Smooth muscle cell (in vitro differentiated cells): ENCODE results near the gene MYL3. TPM values are rescaled to one million over a fixed set of nuclear protein-coding genes. Genes with fewer than 3 reads are reported as not detected.

Experiments used
- DNase-seq: peaks from one replicate; lab custom pipeline; 2025; ENCODE audit not compliant: unreplicated experiment; lab: John Stamatoyannopoulos, UW
- H2AFZ ChIP-seq: fragments of 200-600 bp; sonication (generic); 2 replicates; pipeline ENCODE4 v1.6.0; 2016; ENCODE audit warnings: antibody characterized with exemption, low read depth, mild to moderate bottlenecking
- H3F3A ChIP-seq: fragments of 200-600 bp; sonication (generic); 2 replicates; pipeline ENCODE4 v1.6.0; 2017; ENCODE audit warnings: antibody characterized with exemption, low read depth
- H3K27ac ChIP-seq: fragments of 200-600 bp; sonication (generic); 2 replicates; pipeline ENCODE4 v1.5.1; 2016; ENCODE audit warnings: low read depth, mild to moderate bottlenecking
- H3K27me3 ChIP-seq: fragments of 200-600 bp; sonication (generic); 2 replicates; pipeline ENCODE4 v1.6.1; 2016; ENCODE audit warnings: low read depth, mild to moderate bottlenecking
- H3K36me3 ChIP-seq: fragments of 200-600 bp; sonication (generic); 2 replicates; pipeline ENCODE4 v1.5.1; 2016; ENCODE audit warnings: low read depth
- H3K4me1 ChIP-seq: fragments of 200-600 bp; sonication (generic); 2 replicates; pipeline ENCODE4 v1.5.1; 2016; ENCODE audit warnings: low read depth
- H3K4me2 ChIP-seq: fragments of 200-600 bp; sonication (generic); 2 replicates; pipeline ENCODE4 v1.6.0; 2016; ENCODE audit warnings: mild to moderate bottlenecking
- H3K4me3 ChIP-seq: fragments of 200-600 bp; sonication (generic); 2 replicates; pipeline ENCODE4 v1.5.1; 2016; ENCODE audit warnings: mild to moderate bottlenecking
- H3K79me2 ChIP-seq: fragments of 200-600 bp; sonication (generic); 2 replicates; pipeline ENCODE4 v1.6.0; 2016; ENCODE audit warnings: low read depth, mild to moderate bottlenecking
- H3K9ac ChIP-seq: fragments of 200-600 bp; sonication (generic); 2 replicates; pipeline ENCODE4 v1.6.0; 2016; ENCODE audit warnings: low read depth
- H3K9me3 ChIP-seq: fragments of 200-600 bp; sonication (generic); replicated peaks from 2 replicates; pipeline ENCODE4 v1.5.1; 2016; ENCODE audit warnings: low read depth
- H4K20me1 ChIP-seq: fragments of 200-600 bp; sonication (generic); 2 replicates; pipeline ENCODE4 v1.6.0; 2016; ENCODE audit warnings: low read depth
- CTCF ChIP-seq: fragments of 200-600 bp; sonication (generic); IDR thresholded peaks from 2 replicates; pipeline ENCODE4 v1.5.1; 2017; ENCODE audit warnings: borderline replicate concordance, mild to moderate bottlenecking, antibody characterized with exemption; ENCODE audit not compliant: insufficient read depth, poor library complexity, severe bottlenecking
- WGBS: methylation state at CpG from one replicate; pipeline ENCODE4 v1.1.7; 2016; ENCODE audit warnings: low lambda C conversion rate; 5-methylcytosine and 5-hydroxymethylcytosine counted together
- polyA plus RNA-seq: library from polyadenylated mRNA; unstranded; fragments of >200 nt; fragmentation: Nextera tagmentation; extraction: Ambion mirVana; gene quantifications from 2 replicates; pipeline ENCODE4 v1.2.1, GENCODE V29; 2016
- total RNA-seq: library from RNA; depleted of rRNA; stranded (reverse); fragments of >200 nt; gene quantifications from 2 replicates; pipeline ENCODE4 v1.2.3, GENCODE V29; 2014

MYL3 gene
- total and polyA plus RNA-seq, 2 experiments from 2014 or later = 8.4 to 25.6 TPM

- no peak overlapping the region for H2AFZ ChIP-seq
- no peaks in the 10 kb centered on the region for H3F3A ChIP-seq
- H3K4me1 ChIP-seq = no peaks in the 10 kb centered on the region
- H4K20me1 ChIP-seq = peaks cover 79% of the 10 kb centered on the region
- H3K9ac ChIP-seq = no peak overlapping the region
- H3K27me3 ChIP-seq = no peaks in the 10 kb centered on the region
- H3K36me3 ChIP-seq = no peaks in the 10 kb centered on the region
- TF ChIP-seq CTCF = no peak
- 52% methylated on average over 7 of the region's 7 CpGs for WGBS
- H3K79me2 ChIP-seq = peaks cover 37% of the 10 kb centered on the region
- H3K27ac ChIP-seq = no peak overlapping the region
- no peak overlapping the region for H3K4me2 ChIP-seq
- DNase-seq = no peak
- H3K9me3 ChIP-seq = no peaks in the 10 kb centered on the region
- H3K4me3 ChIP-seq = no peak overlapping the region
These were observed 24.8 kb upstream of the MYL3 start for GRCh38 chr3:46887980-46888494.

DNA sequence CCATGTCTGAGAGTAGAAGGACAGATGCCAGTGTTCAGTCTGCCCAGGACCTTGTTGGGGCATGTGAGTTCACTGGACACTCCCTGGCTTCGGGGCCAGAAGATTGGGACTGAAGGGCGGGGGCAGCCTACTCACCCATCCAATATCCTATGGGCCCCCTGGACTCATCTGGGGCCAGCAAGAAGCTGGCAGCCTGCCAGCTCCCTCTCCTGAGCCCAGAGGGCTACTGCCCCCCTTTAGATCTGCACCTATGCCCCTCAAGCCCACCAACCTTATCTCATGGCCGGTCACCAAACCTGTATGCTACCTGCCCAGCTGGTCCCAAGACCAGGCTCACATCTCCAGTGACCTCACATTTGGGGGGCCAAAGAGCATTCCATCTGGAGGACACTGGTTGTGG, 22.4 kb upstream of the MYL3 start:
- H3K36me3 ChIP-seq = no peaks in the 10 kb centered on the region
- no peak for DNase-seq
- H3K4me2 ChIP-seq = no peak overlapping the region
- H3F3A ChIP-seq = no peaks in the 10 kb centered on the region
- H2AFZ ChIP-seq = no peak overlapping the region
- no peak for TF ChIP-seq CTCF
- peaks cover 37% of the 10 kb centered on the region for H3K79me2 ChIP-seq
- no peak overlapping the region for H3K9ac ChIP-seq
- H4K20me1 ChIP-seq = peaks cover 56% of the 10 kb centered on the region
- no peaks in the 10 kb centered on the region for H3K9me3 ChIP-seq
- H3K27me3 ChIP-seq = no peaks in the 10 kb centered on the region
- H3K27ac ChIP-seq = no peak overlapping the region
- no peak overlapping the region for H3K4me3 ChIP-seq
- WGBS = 95% methylated on average over 3 of the region's 3 CpGs
- H3K4me1 ChIP-seq = no peaks in the 10 kb centered on the region

DNA sequence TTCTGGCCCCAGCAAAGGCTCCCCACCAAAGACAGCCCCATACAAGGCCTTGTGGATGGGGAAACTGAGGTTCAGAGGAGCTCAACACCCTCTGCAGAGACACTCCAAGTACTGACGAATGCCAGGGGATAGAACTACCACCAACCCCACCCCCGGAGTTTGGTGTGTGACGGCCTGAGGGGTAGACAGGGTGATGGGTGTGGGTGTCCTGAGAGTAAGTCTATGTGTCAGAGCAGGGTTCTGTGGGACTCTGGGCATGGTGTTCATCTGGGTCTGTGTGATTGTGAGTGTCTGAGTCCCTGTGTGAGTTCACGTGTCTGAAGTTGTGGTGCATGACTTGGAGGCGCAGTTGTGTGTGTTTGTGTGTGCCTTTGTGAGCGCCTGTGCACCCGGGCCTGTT, 21.7 kb upstream of the MYL3 start:
- H3K27me3 ChIP-seq = no peaks in the 10 kb centered on the region
- H3K36me3 ChIP-seq = no peaks in the 10 kb centered on the region
- H3K4me3 ChIP-seq = no peak overlapping the region
- no peaks in the 10 kb centered on the region for H3K9me3 ChIP-seq
- H3K4me2 ChIP-seq = no peak overlapping the region
- H3K9ac ChIP-seq = no peak overlapping the region
- H2AFZ ChIP-seq = no peak overlapping the region
- no peaks in the 10 kb centered on the region for H3F3A ChIP-seq
- H3K79me2 ChIP-seq = peaks cover 37% of the 10 kb centered on the region
- H4K20me1 ChIP-seq = peaks cover 51% of the 10 kb centered on the region
- no peaks in the 10 kb centered on the region for H3K4me1 ChIP-seq
- no peak for TF ChIP-seq CTCF
- DNase-seq = no peak
- no peak overlapping the region for H3K27ac ChIP-seq
- WGBS = 78% methylated on average over 7 of the region's 7 CpGs

DNA sequence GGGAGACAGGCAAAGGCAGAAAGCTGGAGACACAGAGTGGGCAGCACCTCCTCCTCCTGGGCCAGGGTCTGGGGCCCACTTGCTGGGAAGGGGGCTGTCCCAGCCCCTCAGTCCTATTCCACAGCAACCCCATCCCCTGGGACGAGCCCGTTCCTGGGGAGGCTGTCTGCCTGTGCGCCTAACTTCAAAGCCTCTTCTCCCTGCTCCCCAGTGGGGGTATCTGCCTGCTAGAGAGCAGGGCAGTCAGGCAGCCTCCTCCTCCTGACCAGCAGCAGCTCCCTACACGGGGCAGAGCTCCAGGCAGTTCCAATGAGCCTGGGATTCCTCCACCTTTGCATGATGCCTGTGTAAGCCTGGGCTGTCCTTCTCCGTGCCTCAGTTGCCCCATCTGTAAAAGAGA, 21.2 kb upstream of the MYL3 start:
- TF ChIP-seq CTCF = no peak
- peaks cover 37% of the 10 kb centered on the region for H3K79me2 ChIP-seq

More for the DNA sequence above, 21.2 kb upstream of the MYL3 start:
- Histone ChIP-seq H3K4me3 (peak overlapping the region; percentile 67), H3K4me2 (peak overlapping the region; percentile 90), H3F3A (no peaks in the 10 kb centered on the region), H3K27me3 (no peaks in the 10 kb centered on the region), H3K27ac (no peak overlapping the region), H3K36me3 (no peaks in the 10 kb centered on the region), H3K9me3 (no peaks in the 10 kb centered on the region), H3K4me1 (peaks cover under 1% of the 10 kb centered on the region), H4K20me1 (peaks cover 46% of the 10 kb centered on the region), H3K9ac (no peak overlapping the region), H2AFZ (no peak overlapping the region)
- no peak for DNase-seq
- 23% methylated on average over 5 of the region's 5 CpGs for WGBS
